HG03196 (cell line): ENCODE data around the gene DKK1.

Experiments
- ATAC-seq: cut with Tn5 transposase; IDR thresholded peaks from one replicate; pipeline ENCODE4 v1.9.1; 2021; ENCODE audit not compliant: unreplicated experiment

The DKK1 gene

GRCh38 chr10:52313933-52314821, at the start of gene DKK1:
Gene DKK1, plus strand, starts transcription at chr10:52314281. Its CDS starts 154 bp downstream, at chr10:52314435.
- no peak for ATAC-seq

- ATAC-seq = no peak
Measured at GRCh38 chr10:52265131-52265926, 48.8 kb upstream of the DKK1 start.

- ATAC-seq = no peak
Measured at GRCh38 chr10:52266858-52267257, 47.2 kb upstream of the DKK1 start.

- no peak for ATAC-seq
Measured at GRCh38 chr10:52268790-52269189, 45.3 kb upstream of the DKK1 start.

- no peak for ATAC-seq
Measured at GRCh38 chr10:52269233-52269632, 44.8 kb upstream of the DKK1 start.

- ATAC-seq = no peak
Measured at GRCh38 chr10:52276163-52276562, 37.9 kb upstream of the DKK1 start.

GRCh38 chr10:52276986-52277385, 37.1 kb upstream of the DKK1 start:
- no peak for ATAC-seq

- no peak for ATAC-seq
Measured at GRCh38 chr10:52279546-52279945, 34.5 kb upstream of the DKK1 start.

GRCh38 chr10:52280051-52280450, 34.0 kb upstream of the DKK1 start:
- no peak for ATAC-seq

- no peak for ATAC-seq
Measured at GRCh38 chr10:52283174-52283573, 30.9 kb upstream of the DKK1 start.

GRCh38 chr10:52284416-52285013, 29.6 kb upstream of the DKK1 start:
- peak; percentile 55 for ATAC-seq

- no peak for ATAC-seq
Measured at GRCh38 chr10:52287866-52288265, 26.2 kb upstream of the DKK1 start.

GRCh38 chr10:52297747-52298146, 16.3 kb upstream of the DKK1 start:
- ATAC-seq = no peak

GRCh38 chr10:52300599-52301277, 13.3 kb upstream of the DKK1 start:
- no peak for ATAC-seq

- peak; percentile 84 for ATAC-seq
Measured at GRCh38 chr10:52308251-52309031, 5.6 kb upstream of the DKK1 start.

- ATAC-seq = no peak
Measured at GRCh38 chr10:52312942-52313255, 1.2 kb upstream of the DKK1 start.

GRCh38 chr10:52313256-52313932, 687 bp upstream of the DKK1 start:
- no peak for ATAC-seq

GRCh38 chr10:52314822-52315552, 906 bp downstream of the DKK1 start:
- no peak for ATAC-seq

- ATAC-seq = no peak
Measured at GRCh38 chr10:52316001-52316400, 1.9 kb downstream of the DKK1 start.
